ENCODE measurements around the gene UBL7. TPM values are rescaled to one million over a fixed set of nuclear protein-coding genes. Genes with fewer than 3 reads are reported as not detected.
A peak's percentile ranks its signal among the peaks of the same experiment; 100 is the strongest.
"Not testable (repeated sequence)": the region's sequence is repeated elsewhere in the genome, so short reads cannot be mapped to it uniquely, and the experiment has no call there.

The UBL7 gene
- polyA plus RNA-seq, 3 donors: 43.4 to 103 (median 95.1) TPM

DNA sequence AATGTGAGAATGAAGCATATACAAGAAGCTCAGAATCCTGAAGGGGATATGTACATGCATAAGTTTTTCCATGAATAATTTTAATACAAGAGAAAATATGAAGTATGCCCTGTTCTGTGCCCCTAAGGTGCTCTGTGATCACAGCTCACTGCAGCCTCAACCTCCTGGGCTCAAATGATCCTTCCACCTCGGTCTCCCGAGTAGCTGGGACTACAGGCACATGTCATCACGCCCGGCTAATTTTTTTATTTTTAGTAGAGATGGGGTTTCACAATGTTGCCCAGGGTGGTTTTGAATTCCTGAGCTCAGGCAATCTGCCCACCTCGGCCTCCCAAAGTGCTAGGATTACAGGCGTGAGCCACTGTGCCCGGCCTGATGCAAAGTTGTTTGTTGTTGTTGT, 10.7 kb upstream of the UBL7 start:
- H3K27ac Mint-ChIP-seq; H3K27me3 ChIP-seq (ENCODE audit: control insufficient read depth in 2 of 2, insufficient read depth in 2 of 2, low read length in 2 of 2); H3K27ac ChIP-seq (ENCODE audit: low read depth in 1 of 2, low read length in 2 of 2); H3K4me2 ChIP-seq (replicated peaks; ENCODE audit: extremely low read depth, low read length, poor library complexity, severe bottlenecking); H4K20me1 ChIP-seq (ENCODE audit: insufficient read depth, low read length); H3K9me3 Mint-ChIP-seq; DNase-seq; H3K9ac ChIP-seq (ENCODE audit: insufficient read depth, low read length, poor library complexity, severe bottlenecking); H3K4me3 Mint-ChIP-seq; H3K27me3 Mint-ChIP-seq (ENCODE audit: low read depth in 3 of 3); H3K9me3 ChIP-seq (replicated peaks in 1 of 2; ENCODE audit: control insufficient read depth in 1 of 2, insufficient read depth in 1 of 2, low read length in 2 of 2); H3K4me3 ChIP-seq (replicated peaks in 1 of 3; ENCODE audit: low read depth in 2 of 3, low read length in 3 of 3); H2AFZ ChIP-seq (ENCODE audit: insufficient read depth, low read depth, low read length, poor library complexity, severe bottlenecking); H3K79me2 ChIP-seq (ENCODE audit: insufficient read depth, low read length); intact Hi-C loops (cut with micrococcal nuclease): not testable (repeated sequence)
- Histone ChIP-seq H3K4me1 (ENCODE audit: control insufficient read depth in 1 of 2, insufficient read depth in 2 of 2, low read length in 2 of 2) (peaks cover 8 to 11% of the 10 kb centered on the region in 2 donors), H3K36me3 (replicated peaks in 1 of 2; ENCODE audit: control insufficient read depth in 1 of 2, insufficient read depth in 2 of 2, low read length in 2 of 2) (peaks cover 10 to 17% of the 10 kb centered on the region in 2 donors)
- H3K4me1 Mint-ChIP-seq: peaks cover 22% of the 10 kb centered on the region
- 67% methylated on average over 6 of the region's 7 CpGs for WGBS (ENCODE audit: insufficient coverage)
- H3K36me3 Mint-ChIP-seq: peaks cover 24 to 48% of the 10 kb centered on the region in 2 donors

DNA sequence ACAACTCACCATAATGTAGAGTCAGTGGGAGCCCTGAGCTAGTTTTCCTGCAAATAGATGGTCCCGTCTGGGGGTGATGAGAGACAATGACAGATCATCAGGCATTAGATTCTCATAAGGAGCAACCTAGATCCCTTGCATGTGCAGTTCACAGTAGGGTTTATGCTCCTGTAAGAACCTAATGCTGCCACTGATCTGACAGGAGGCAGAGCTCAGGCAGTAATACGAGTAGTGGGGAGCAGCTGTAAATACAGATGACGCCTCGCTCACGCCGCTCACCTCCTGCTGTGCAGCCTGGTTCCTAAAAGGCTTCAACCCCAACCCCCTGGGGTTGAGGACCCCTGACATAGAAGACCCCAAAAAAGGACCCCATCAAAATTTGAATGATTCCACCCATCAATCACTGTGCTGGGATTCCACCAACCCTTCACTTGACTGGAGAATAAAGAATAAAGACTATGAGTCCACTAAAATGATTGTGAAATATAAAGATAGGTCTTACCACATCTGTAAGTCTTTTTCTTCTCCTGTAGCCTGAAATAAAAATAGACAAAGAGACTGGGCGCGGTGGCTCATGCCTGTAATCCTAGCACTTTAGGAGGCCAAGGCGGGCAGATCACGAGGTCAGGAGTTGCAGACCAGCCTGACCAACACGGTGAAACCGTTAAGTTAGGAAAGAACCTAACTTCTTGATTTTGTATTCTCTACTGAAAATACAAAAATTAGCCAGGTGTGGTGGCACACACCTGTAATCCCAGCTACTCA, 9.9 kb upstream of the UBL7 start:
- TF ChIP-seq, protein P1, sequence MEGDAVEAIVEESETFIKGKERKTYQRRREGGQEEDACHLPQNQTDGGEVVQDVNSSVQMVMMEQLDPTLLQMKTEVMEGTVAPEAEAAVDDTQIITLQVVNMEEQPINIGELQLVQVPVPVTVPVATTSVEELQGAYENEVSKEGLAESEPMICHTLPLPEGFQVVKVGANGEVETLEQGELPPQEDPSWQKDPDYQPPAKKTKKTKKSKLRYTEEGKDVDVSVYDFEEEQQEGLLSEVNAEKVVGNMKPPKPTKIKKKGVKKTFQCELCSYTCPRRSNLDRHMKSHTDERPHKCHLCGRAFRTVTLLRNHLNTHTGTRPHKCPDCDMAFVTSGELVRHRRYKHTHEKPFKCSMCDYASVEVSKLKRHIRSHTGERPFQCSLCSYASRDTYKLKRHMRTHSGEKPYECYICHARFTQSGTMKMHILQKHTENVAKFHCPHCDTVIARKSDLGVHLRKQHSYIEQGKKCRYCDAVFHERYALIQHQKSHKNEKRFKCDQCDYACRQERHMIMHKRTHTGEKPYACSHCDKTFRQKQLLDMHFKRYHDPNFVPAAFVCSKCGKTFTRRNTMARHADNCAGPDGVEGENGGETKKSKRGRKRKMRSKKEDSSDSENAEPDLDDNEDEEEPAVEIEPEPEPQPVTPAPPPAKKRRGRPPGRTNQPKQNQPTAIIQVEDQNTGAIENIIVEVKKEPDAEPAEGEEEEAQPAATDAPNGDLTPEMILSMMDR (IDR thresholded peaks at IDR 0.05): no peak
- Histone ChIP-seq H3K36me3 (replicated peaks in 1 of 2; ENCODE audit: control insufficient read depth in 1 of 2, insufficient read depth in 2 of 2, low read length in 2 of 2) (peaks cover 10 to 22% of the 10 kb centered on the region in 2 donors), H3K27me3 (ENCODE audit: control insufficient read depth in 2 of 2, insufficient read depth in 2 of 2, low read length in 2 of 2) (no peaks in the 10 kb centered on the region), H3K4me1 (ENCODE audit: control insufficient read depth in 1 of 2, insufficient read depth in 2 of 2, low read length in 2 of 2) (peaks cover 8 to 11% of the 10 kb centered on the region in 2 donors), H3K9ac (ENCODE audit: insufficient read depth, low read length, poor library complexity, severe bottlenecking) (no peak overlapping the region), H4K20me1 (ENCODE audit: insufficient read depth, low read length) (no peaks in the 10 kb centered on the region), H3K27ac (ENCODE audit: low read depth in 1 of 2, low read length in 2 of 2) (no peak overlapping the region), H3K79me2 (ENCODE audit: insufficient read depth, low read length) (no peaks in the 10 kb centered on the region), H2AFZ (ENCODE audit: insufficient read depth, low read depth, low read length, poor library complexity, severe bottlenecking) (no peak overlapping the region), H3K9me3 (replicated peaks in 1 of 2; ENCODE audit: control insufficient read depth in 1 of 2, insufficient read depth in 1 of 2, low read length in 2 of 2) (no peaks in the 10 kb centered on the region), H3K4me2 (replicated peaks; ENCODE audit: extremely low read depth, low read length, poor library complexity, severe bottlenecking) (no peak overlapping the region), H3K4me3 (replicated peaks in 1 of 3; ENCODE audit: low read depth in 2 of 3, low read length in 3 of 3) (no peak overlapping the region)
- 77% methylated on average over 8 of the region's 12 CpGs for WGBS (ENCODE audit: insufficient coverage)
- DNase-seq: no peak
- Mint-ChIP-seq H3K27me3 (ENCODE audit: low read depth in 3 of 3) (peaks cover 0 to 1% (median 0%) of the 10 kb centered on the region in 3 donors), H3K4me3 (no peak overlapping the region), H3K36me3 (peaks cover 25 to 56% of the 10 kb centered on the region in 2 donors), H3K27ac (peak overlapping the region in 4 of 7 donors; percentile 51 to 79 (median 66)), H3K9me3 (no peaks in the 10 kb centered on the region), H3K4me1 (peaks cover 22% of the 10 kb centered on the region)
- intact Hi-C loops (cut with micrococcal nuclease): no loop called here
